Mucosa of stomach (tissue), 1 donor: ENCODE results near the gene NUP160.
"Not testable (repeated sequence)": the region's sequence is repeated elsewhere in the genome, so short reads cannot be mapped to it uniquely, and the experiment has no call there.

Experiments used
- H3K27me3 ChIP-seq: one replicate; pipeline ENCODE4 v1.7.0; 2013; ENCODE audit warnings: mild to moderate bottlenecking, low read length; ENCODE audit not compliant: control insufficient read depth, insufficient read depth
- H3K36me3 ChIP-seq: one replicate; pipeline ENCODE4 v1.7.0; 2013; ENCODE audit warnings: low read length; ENCODE audit not compliant: control insufficient read depth, insufficient read depth
- H3K4me1 ChIP-seq: one replicate; pipeline ENCODE4 v1.7.0; 2013; ENCODE audit warnings: mild to moderate bottlenecking, low read length; ENCODE audit not compliant: control insufficient read depth, insufficient read depth
- H3K4me3 ChIP-seq: one replicate; pipeline ENCODE4 v1.7.0; 2013; ENCODE audit warnings: low read length
- H3K9ac ChIP-seq: one replicate; pipeline ENCODE4 v1.7.0; 2013; ENCODE audit warnings: mild to moderate bottlenecking, low read length, moderate library complexity
- H3K9me3 ChIP-seq: one replicate; pipeline ENCODE4 v1.7.0; 2013; ENCODE audit warnings: mild to moderate bottlenecking, low read length, moderate library complexity; ENCODE audit not compliant: control insufficient read depth
- donor health status: Pancreatic carcinoma.

NUP160 gene

GRCh38 chr11:47847892-47848699 lies at the start of gene NUP160:
TSS of gene NUP160 (minus strand) at chr11:47848350. CDS start at chr11:47848318, 32 bp downstream.
- Histone ChIP-seq H3K27me3 (no peaks in the 10 kb centered on the region), H3K9ac (peak within 1 kb of the TSS; percentile 88), H3K36me3 (no peaks in the 10 kb centered on the region), H3K4me3 (peak within 1 kb of the TSS; percentile 75), H3K9me3 (no peaks in the 10 kb centered on the region), H3K4me1 (peaks cover 5% of the 10 kb centered on the region)

DNA sequence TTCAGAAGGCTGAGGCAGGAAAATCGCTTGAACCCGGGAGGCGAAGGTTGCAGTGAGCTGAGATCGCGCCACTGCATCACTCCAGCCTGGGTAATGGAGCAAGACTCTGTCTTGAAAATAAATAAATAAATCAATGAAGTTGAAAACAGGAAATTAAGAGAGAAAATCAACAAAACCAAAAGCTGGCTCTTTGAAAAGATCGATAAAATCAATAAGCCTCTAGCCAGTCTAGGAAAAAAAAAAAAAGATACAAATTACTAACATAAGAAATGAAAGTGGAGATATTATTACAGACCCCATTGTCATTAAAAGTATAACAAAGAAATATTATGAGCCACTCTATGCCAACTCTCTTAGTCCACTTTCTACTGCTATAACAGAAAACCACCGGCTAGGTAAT lies 48.0 kb upstream of the NUP160 start:
- H3K27me3 ChIP-seq, result no peaks in the 10 kb centered on the region
- H3K36me3 ChIP-seq, result no peaks in the 10 kb centered on the region
- H3K9ac ChIP-seq, result no peak overlapping the region
- H3K9me3 ChIP-seq, result no peaks in the 10 kb centered on the region
- no peaks in the 10 kb centered on the region for H3K4me1 ChIP-seq
- no peak overlapping the region for H3K4me3 ChIP-seq

DNA sequence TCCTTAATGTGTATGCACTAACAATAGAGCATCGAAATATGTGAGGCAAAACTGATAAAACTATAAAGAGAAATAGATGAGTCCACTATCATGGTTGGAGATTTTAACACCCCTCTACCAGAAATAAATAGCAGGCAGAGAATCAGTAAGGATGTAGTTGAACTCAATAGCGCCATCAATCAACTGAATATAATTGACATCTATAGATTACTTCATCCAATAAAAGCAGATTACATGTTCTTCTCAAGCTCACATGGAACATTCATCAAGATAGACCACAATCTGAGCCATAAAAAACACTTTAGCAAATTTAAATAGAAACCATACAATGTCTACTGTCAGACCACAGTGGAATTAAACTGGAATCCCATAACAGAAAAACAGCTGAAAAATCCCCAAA lies 46.9 kb upstream of the NUP160 start:
- H3K27me3 ChIP-seq, result no peaks in the 10 kb centered on the region
- no peak overlapping the region for H3K4me3 ChIP-seq
- no peak overlapping the region for H3K9ac ChIP-seq
- H3K9me3 ChIP-seq, result no peaks in the 10 kb centered on the region
- no peaks in the 10 kb centered on the region for H3K36me3 ChIP-seq
- no peaks in the 10 kb centered on the region for H3K4me1 ChIP-seq

- not testable (repeated sequence) for H3K9me3 ChIP-seq, H3K36me3 ChIP-seq, H3K4me3 ChIP-seq, H3K27me3 ChIP-seq, H3K4me1 ChIP-seq, H3K9ac ChIP-seq
These were observed 44.6 kb upstream of the NUP160 start for GRCh38 chr11:47892546-47893276.

GRCh38 chr11:47891886-47892285 lies 43.7 kb upstream of the NUP160 start:
- no peak overlapping the region for H3K9ac ChIP-seq
- no peaks in the 10 kb centered on the region for H3K36me3 ChIP-seq
- H3K27me3 ChIP-seq, result no peaks in the 10 kb centered on the region
- no peaks in the 10 kb centered on the region for H3K4me1 ChIP-seq
- no peaks in the 10 kb centered on the region for H3K9me3 ChIP-seq
- H3K4me3 ChIP-seq, result no peak overlapping the region

DNA sequence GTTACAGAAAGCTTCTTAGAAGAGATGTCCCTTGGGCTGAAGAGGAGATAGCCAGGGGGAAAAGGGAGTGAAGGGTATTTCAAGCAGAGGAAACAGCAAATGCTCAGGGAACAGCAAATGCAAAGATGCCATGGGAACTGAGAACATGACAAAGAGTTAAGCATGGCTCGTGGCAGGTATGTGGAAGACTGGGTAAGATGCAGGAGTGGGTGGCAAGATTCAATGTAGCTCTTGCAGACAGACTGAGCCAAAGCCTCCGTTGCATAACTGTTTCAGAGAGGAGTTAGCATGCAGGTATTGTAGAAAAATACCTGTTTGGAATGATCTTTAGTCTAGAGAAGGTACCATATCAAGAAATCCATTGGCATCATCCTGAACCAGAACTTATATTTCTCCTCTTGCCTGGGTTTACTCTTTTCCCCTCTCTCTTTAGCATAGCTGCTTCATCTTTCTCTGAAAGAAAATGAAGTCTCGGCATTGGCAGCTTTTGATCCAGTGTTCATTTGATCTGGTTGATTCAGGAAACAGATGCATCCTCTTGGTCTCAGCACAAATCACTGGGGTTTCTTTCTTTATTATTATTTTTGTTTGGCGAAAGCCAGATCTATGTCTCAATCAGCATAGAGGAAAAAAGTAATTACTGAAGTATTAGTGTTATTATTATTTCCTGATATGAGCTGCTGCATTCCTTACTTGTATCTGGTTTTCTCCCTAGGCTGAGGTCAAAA lies 41.7 kb upstream of the NUP160 start:
- Histone ChIP-seq H3K9me3 (no peaks in the 10 kb centered on the region), H3K9ac (no peak overlapping the region), H3K4me1 (no peaks in the 10 kb centered on the region), H3K36me3 (no peaks in the 10 kb centered on the region), H3K27me3 (no peaks in the 10 kb centered on the region), H3K4me3 (no peak overlapping the region)

DNA sequence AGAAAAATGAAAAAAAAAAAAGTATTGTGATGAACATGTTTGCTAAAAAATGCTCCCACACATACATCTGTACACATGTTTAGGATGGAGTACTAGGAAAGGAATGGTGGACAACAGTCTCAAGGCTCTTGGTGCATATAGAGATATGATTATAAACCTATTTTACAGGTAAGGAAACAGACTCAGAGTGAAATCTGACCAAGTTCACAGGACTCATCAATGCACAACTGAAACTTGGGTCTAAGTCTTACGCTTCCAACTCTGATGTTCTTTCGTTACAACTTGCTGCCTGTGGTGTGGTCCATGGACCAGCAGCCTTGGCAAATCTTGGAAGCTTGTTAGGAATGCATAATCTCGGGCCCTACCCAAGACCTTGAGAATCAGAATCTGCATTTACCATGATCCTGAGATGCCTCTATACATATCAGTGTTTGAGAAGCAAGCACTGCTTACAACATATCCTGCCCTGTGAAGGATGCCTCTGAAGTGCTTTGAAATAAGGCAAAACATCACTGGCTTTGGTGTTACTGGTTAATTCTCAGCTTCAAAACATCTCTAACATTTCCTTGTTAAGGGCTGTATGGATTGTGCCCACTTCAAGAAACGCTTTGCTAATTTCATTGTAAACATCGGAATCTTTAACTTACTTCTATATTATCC lies 39.9 kb upstream of the NUP160 start:
- Histone ChIP-seq H3K4me1 (no peaks in the 10 kb centered on the region), H3K27me3 (no peaks in the 10 kb centered on the region), H3K4me3 (no peak overlapping the region), H3K36me3 (no peaks in the 10 kb centered on the region), H3K9me3 (no peaks in the 10 kb centered on the region), H3K9ac (no peak overlapping the region)

GRCh38 chr11:47886096-47886495 lies 37.9 kb upstream of the NUP160 start:
- no peaks in the 10 kb centered on the region for H3K9me3 ChIP-seq
- H3K9ac ChIP-seq, result no peak overlapping the region
- H3K4me3 ChIP-seq, result no peak overlapping the region
- H3K36me3 ChIP-seq, result no peaks in the 10 kb centered on the region
- no peaks in the 10 kb centered on the region for H3K4me1 ChIP-seq
- no peaks in the 10 kb centered on the region for H3K27me3 ChIP-seq

GRCh38 chr11:47882437-47882836 lies 34.3 kb upstream of the NUP160 start:
- not testable (repeated sequence) for H3K36me3 ChIP-seq, H3K9ac ChIP-seq, H3K9me3 ChIP-seq, H3K27me3 ChIP-seq, H3K4me3 ChIP-seq, H3K4me1 ChIP-seq

DNA sequence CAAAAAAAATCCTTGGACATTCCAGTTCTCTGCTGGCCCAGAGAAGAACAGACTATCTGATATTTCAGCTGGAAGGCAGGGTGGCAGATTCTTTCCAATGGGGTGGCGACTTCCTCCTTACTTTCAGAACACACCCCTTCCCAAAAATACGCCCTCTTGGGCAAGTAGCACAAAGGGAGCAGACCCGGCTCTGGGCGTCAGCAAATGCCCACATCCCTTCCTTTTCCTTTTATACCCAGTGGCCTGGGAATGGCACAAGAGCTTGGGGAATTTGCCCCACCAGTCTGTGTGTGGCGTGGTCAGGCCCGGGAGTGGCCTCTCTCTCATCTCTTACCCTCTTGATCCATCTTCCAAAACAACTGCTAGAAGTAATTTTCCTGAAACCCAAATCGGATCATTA lies 33.0 kb upstream of the NUP160 start:
- Histone ChIP-seq H3K9me3 (no peaks in the 10 kb centered on the region), H3K27me3 (no peaks in the 10 kb centered on the region), H3K9ac (no peak overlapping the region), H3K36me3 (no peaks in the 10 kb centered on the region), H3K4me3 (no peak overlapping the region), H3K4me1 (no peaks in the 10 kb centered on the region)

GRCh38 chr11:47879259-47880158 lies 31.4 kb upstream of the NUP160 start:
- H3K9ac ChIP-seq, result no peak overlapping the region
- H3K4me3 ChIP-seq, result no peak overlapping the region
- no peaks in the 10 kb centered on the region for H3K4me1 ChIP-seq
- H3K36me3 ChIP-seq, result no peaks in the 10 kb centered on the region
- H3K27me3 ChIP-seq, result no peaks in the 10 kb centered on the region
- peaks cover 3% of the 10 kb centered on the region for H3K9me3 ChIP-seq
